ENCODE measurements around the gene MAGOH.
"Not testable (repeated sequence)": the region's sequence is repeated elsewhere in the genome, so short reads cannot be mapped to it uniquely, and the experiment has no call there.

The MAGOH gene

DNA sequence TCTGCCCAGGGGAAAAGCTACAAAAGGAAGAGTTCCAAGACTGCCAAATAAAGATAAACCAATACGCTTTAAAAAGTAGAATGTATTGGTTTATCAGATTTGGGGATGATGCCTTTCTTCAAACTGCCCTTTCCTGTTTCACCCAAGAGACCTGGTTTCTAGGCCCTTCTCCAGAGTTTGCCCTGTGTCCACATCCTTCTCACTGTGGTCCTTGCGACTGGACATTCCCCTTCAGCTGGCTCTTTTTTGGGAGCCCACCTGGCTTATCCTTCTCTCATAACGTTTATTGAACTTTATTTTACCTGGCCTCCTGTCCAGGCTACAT, 17.4 kb downstream of the MAGOH start:
- DNase-seq (ENCODE audit: low read depth in 4 of 4, low spot score in 1 of 4) = no peak

DNA sequence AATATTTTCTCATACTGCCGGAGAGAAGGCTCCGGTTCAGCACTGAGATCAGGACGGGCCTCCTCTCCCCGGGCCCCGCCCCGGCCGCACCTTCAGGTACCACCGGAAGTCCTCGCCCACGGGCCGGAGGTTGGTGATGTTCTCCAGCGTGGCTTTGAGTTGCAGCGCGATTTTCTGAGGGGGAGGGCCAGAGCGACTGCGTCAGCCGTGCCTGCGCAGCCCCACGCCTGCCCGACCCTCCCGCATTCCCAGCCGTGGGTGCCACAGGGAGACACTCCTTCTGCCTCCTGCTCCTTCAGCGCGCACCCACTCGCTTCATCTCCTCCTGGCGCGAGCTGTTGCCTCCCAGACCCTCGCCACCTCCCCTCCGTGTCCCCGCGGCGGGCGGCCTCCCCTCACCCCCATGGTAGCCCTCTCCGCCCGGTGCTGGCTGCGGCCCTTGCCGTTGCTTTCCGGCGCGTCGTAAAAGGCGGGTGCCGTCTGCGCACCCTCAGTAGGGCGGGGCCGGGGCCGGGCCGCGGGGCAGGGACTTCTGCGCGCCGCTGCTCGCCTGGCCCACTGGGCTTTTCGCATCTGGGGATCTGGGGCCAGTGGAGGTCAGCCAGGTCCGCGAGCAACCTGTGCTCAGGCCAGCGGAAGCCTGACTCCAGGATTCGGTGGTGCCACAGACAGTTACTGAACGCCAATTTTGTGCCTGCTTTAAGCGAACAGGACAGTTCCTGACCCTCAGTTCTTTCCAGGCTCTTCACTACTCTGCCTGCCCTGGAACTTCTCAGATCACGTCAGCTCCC, 18.0 kb downstream of the MAGOH start, which contains the start of gene CZIB:
TSS of gene CZIB (minus strand) at position 464 of the 791 bp plus-strand sequence. CDS start at position 405, 59 bp downstream.
- peak; percentile 88 to 95 (median 94) for DNase-seq (ENCODE audit: low read depth in 4 of 4, low spot score in 1 of 4)

DNA sequence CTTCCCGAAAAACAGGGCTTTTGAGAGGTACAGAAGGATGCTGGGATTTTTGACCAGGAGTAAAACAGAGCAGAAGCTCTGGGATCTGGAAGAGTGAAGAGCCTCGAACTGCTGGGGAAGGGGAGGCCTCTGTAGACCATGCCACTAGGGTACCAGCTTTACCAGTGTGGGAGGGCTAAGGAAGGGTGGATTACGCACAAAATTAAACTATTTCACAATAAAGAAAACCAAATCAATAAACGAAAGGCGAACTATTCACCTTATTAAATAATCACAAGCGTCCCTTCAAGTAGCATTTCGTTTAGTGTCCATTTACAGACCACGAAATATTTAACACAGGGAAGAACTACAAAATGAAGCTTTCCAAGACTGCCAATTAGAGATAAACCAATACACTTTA, 18.6 kb downstream of the MAGOH start:
- DNase-seq (ENCODE audit: low read depth in 4 of 4, low spot score in 1 of 4) = no peak

- no peak for DNase-seq (ENCODE audit: low read depth in 4 of 4, low spot score in 1 of 4)
Observed at GRCh38 chr1:53218201-53218600, 20.1 kb downstream of the MAGOH start.

- no peak for DNase-seq (ENCODE audit: low read depth in 4 of 4, low spot score in 1 of 4)
Observed at GRCh38 chr1:53214376-53214940, 23.9 kb downstream of the MAGOH start.

DNA sequence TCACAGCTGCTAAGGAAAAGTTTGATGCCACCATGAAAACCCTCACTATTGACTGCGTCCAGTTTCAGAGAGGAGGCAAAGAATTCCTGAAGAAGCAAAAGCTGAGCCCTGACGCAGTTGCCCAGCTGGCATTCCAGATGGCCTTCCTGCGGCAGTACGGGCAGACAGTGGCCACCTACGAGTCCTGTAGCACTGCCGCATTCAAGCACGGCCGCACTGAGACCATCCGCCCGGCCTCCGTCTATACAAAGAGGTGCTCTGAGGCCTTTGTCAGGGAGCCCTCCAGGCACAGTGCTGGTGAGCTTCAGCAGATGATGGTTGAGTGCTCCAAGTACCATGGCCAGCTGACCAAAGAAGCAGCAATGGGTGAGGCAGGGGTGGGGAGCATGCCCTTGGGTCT, 27.4 kb downstream of the MAGOH start:
- DNase-seq (ENCODE audit: low read depth in 4 of 4, low spot score in 1 of 4) = no peak

GRCh38 chr1:53210352-53210751, 28.0 kb downstream of the MAGOH start:
- no peak for DNase-seq (ENCODE audit: low read depth in 4 of 4, low spot score in 1 of 4)

DNA sequence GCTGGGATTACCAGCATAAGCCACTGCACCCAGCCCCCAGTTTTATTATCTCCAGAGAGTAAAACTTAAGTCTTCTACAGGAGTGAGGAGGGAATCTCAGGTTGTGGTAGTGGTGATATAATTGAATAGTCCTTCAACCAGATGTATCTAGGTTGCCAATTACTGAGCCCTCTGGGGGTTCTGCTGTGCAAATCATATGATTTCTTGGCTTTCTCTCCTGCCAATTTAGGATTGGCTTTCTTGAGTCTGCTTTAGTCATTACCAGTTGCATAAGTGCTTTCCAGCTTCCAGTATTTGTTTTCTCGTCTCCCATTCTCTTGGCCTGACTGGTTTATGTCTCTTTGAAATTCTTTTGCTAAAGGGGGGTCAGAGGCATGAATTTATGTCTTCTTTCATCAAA, 30.6 kb downstream of the MAGOH start:
- DNase-seq (ENCODE audit: low read depth in 4 of 4, low spot score in 1 of 4) = no peak

DNA sequence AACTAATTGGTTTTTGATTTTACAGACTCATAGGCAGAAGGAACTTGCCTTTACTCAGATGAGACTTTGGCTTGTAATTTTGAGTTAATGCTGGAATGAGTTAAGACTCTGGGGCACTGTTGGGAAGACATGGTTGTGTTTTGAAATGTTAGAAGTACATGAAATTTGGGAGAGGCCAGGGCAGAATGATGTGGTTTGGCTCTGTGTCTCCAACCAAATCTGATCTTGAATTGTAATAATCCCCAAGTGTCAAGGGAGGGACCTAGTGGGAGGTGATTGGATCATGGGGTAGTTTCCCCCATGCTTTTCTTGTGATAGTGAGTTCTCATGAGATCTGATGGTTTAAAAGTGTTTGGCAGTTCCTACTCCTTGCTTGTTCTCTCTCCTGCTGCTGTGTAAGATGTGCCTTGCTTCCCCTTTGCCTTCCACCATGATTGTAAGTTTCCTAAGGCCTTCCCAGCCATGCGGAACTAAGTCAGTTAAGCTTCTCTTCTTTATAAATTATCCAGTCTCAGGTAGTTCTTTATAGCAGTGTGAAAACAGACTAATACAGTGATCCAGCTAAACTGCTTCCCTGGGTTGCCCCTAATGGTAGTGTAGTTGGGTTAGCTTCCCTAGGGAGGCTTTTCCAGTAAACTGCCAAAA, 31.5 kb downstream of the MAGOH start:
- no peak for DNase-seq (ENCODE audit: low read depth in 4 of 4, low spot score in 1 of 4)

GRCh38 chr1:53206083-53206685, 32.1 kb downstream of the MAGOH start:
- DNase-seq (ENCODE audit: low read depth in 4 of 4, low spot score in 1 of 4) = not testable (repeated sequence)

- not testable (repeated sequence) for DNase-seq (ENCODE audit: low read depth in 4 of 4, low spot score in 1 of 4)
Observed at GRCh38 chr1:53205496-53205895, 32.8 kb downstream of the MAGOH start.

- no peak for DNase-seq (ENCODE audit: low read depth in 4 of 4, low spot score in 1 of 4)
Observed at GRCh38 chr1:53203466-53203865, 34.9 kb downstream of the MAGOH start.

DNA sequence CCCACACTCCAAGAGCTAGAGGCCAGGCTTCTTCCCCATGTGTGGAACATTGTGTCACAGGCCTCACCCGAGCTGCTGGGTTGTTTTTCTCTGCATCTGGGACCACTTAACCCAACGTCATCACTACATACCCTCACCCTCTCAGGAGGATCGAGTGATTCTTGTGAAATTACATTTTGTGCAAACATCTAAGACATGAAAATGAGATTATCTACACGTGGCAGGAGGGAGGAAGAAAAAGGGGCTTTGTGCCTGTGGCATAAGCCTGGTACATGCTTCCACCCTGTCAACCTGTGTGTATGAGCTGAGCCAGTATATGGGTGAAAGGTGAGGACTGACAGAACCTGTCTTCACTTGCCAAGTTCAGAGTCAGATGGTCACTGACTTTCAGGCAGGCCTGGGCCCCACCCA, 40.1 kb downstream of the MAGOH start:
- DNase-seq (ENCODE audit: low read depth in 4 of 4, low spot score in 1 of 4) = no peak

GRCh38 chr1:53197291-53198200, 40.8 kb downstream of the MAGOH start:
- DNase-seq (ENCODE audit: low read depth in 4 of 4, low spot score in 1 of 4) = no peak

GRCh38 chr1:53196485-53197290, 41.6 kb downstream of the MAGOH start, which contains the start of gene CPT2:
CPT2 (plus strand) TSS chr1:53196824; CDS start chr1:53196944, 120 bp downstream.
- peak; percentile 75 to 92 (median 82) for DNase-seq (ENCODE audit: low read depth in 4 of 4, low spot score in 1 of 4)

DNA sequence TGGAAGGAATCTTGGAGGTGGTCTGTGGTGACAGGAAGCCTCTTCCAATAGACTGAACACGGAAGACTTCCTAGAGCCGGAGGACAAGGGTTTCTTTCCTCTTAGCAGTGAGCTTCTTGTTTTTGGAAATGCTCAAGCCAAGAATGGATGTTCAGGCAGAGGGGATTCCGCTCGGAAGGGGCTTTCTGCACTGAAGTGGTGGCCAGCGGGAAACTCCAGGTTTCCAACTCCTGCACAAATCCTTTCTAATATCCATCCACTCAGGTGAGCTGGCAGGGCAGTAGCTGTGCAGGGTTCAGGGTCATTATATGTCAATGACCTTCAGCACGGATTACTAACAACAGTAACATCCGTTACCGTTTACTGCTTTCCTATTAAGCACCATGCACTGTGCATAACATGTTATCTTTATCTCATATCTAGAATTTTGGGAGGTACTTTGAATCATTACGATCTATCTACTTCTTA, 42.3 kb downstream of the MAGOH start:
- no peak for DNase-seq (ENCODE audit: low read depth in 4 of 4, low spot score in 1 of 4)

DNA sequence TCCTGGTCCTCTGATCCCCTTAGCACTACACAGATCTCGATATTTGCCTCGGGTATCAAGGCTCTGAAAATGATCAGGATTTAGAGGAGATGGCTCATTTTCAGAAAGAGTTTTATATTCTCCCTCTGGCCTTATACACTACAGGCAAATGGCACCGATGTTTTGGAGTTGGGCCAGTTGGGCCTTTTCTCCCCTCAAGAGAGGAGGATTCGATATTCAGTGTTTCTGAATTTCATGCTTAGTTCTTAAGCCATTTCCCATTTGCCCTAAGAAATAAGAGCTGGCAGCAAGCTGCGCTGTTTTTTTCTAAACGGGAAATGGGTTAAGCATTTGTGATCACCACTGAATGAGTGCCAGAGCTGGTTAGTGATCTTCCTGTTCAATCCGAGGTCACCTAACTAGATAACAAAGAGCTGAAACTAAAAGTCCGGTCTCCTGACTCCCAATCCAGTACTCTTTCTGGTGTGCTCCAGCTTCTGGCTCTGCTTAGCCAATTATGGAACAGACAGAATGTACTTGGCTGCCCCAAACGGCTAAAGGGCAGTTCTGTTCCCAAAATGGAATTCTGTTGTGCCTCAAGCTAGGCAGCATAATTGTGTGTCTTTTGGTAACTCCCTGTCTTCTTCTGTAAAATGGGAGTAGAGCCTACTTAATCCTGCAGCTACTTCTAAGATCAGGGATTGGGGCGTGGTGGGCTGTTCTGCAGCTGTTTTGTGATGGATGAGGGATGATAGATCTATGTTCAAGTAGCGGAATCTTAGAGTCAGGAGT, 42.9 kb downstream of the MAGOH start:
- DNase-seq (ENCODE audit: low read depth in 4 of 4, low spot score in 1 of 4) = no peak

DNA sequence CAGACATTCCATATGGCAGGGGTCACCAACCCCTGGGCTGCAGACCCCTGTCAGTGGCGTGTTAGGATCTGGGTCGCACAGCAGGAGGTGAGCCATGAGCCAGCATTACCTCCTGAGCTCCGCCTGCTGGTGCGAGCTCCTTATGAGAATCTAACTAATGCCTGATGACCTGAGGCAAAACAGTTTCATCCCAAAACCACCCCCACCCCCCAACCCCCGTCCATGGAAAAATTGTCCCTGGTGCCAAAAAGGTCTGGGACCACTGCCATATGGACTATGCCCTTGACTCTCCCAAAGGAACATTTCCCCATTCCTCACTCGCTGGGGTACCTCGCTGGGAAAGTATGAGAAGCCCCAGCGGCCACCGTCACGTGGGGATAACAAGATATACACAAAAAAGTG, 48.1 kb downstream of the MAGOH start:
- DNase-seq (ENCODE audit: low read depth in 4 of 4, low spot score in 1 of 4) = no peak

GRCh38 chr1:53189061-53189460, 49.3 kb downstream of the MAGOH start:
- DNase-seq (ENCODE audit: low read depth in 4 of 4, low spot score in 1 of 4) = no peak
